GM12878 (cell line): ENCODE results near the gene DNMT3A. TPM values are rescaled to one million over a fixed set of nuclear protein-coding genes. Genes with fewer than 3 reads are reported as not detected.

Source experiments
- ATAC-seq: fragments of 200-7000 bp; cut with Tn5 transposase; 3 replicates; pipeline ENCODE4 v1.9.1; 2020; ENCODE audit warnings: mild to moderate bottlenecking, moderate library complexity
- BruUV-seq: library from RNA; stranded (reverse); fragments of 400-500 nt; replicated peaks from 2 replicates; lab custom pipeline; 2021; lab: Mats Ljungman, UMichigan
- CTCF ChIA-PET: fragments of 300-600 bp; sonication (Branson Sonifier 250); formaldehyde crosslinking; extraction: SDS; loops from one replicate; lab custom pipeline; 2021; ENCODE audit warnings: inconsistent platforms; lab: Yijun Ruan, JAX
- POLR2A ChIA-PET: fragments of 350-600 bp; formaldehyde crosslinking; extraction: SDS; loops from one replicate; lab custom pipeline; 2021; ENCODE audit warnings: inconsistent platforms; lab: Charles Lee
- RAD21 ChIA-PET: fragments of 300-600 bp; sonication (Branson Sonifier 250); formaldehyde crosslinking; loops from one replicate; lab custom pipeline; 2023; ENCODE audit warnings: antibody characterized with exemption; ENCODE audit not compliant: unreplicated experiment; lab: Charles Lee
- SMC1A ChIA-PET: fragments of 300-600 bp; sonication (Branson Sonifier 250); formaldehyde crosslinking; loops from one replicate; lab custom pipeline; 2023; ENCODE audit not compliant: unreplicated experiment, uncharacterized antibody; lab: Charles Lee
- DNase-seq: peaks from one replicate; pipeline ENCODE4 v3.0.0-alpha.2; 2011; ENCODE audit warnings: low read depth, low spot score
- FAIRE-seq: peaks from 3 replicates; lab custom pipeline; 2011; peaks lifted over from hg19 to GRCh38; lab: Jason Lieb, UNC
- H2AFZ ChIP-seq: 2 replicates; pipeline ENCODE4 v1.6.0; 2011; ENCODE audit warnings: low read depth, low read length, control low read depth; ENCODE audit not compliant: control insufficient read depth
- H3K27ac ChIP-seq: 2 replicates; pipeline ENCODE4 v1.5.1; 2011; ENCODE audit warnings: control low read depth; ENCODE audit not compliant: control insufficient read depth, insufficient read depth
- H3K27me3 ChIP-seq, 2 experiments: replicated peaks in 1 of 2; 2 replicates each; pipeline versions ENCODE4 v1.6.0 to v1.6.1; 2011; ENCODE audit warnings: low read length in 1 of 2; ENCODE audit not compliant: control insufficient read depth in 2 of 2, insufficient read depth in 2 of 2
- H3K36me3 ChIP-seq, 2 experiments: 2 replicates each; pipeline ENCODE4 v1.5.1; 2011; ENCODE audit warnings: low read length in 1 of 2; ENCODE audit not compliant: control insufficient read depth in 2 of 2, insufficient read depth in 2 of 2
- H3K4me1 ChIP-seq: 2 replicates; pipeline ENCODE4 v1.6.1; 2011; ENCODE audit warnings: mild to moderate bottlenecking, low read length, moderate library complexity, mixed read lengths; ENCODE audit not compliant: control insufficient read depth, insufficient read depth
- H3K4me2 ChIP-seq: 2 replicates; pipeline ENCODE4 v1.6.0; 2011; ENCODE audit warnings: control low read depth; ENCODE audit not compliant: control insufficient read depth, insufficient read depth
- H3K4me3 ChIP-seq: fragments of 200-600 bp; sonication (generic); 2 replicates; pipeline ENCODE4 v1.5.1; 2016
- H3K79me2 ChIP-seq: 2 replicates; pipeline ENCODE4 v1.6.0; 2011; ENCODE audit warnings: low read length; ENCODE audit not compliant: control insufficient read depth, insufficient read depth
- H3K9ac ChIP-seq: 2 replicates; pipeline ENCODE4 v1.8.0; 2011; ENCODE audit warnings: low read length, control low read depth, mixed read lengths; ENCODE audit not compliant: control insufficient read depth, insufficient read depth
- H3K9me3 ChIP-seq: replicated peaks from 3 replicates; pipeline ENCODE4 v1.5.1; 2011; ENCODE audit warnings: mild to moderate bottlenecking, low read length; ENCODE audit not compliant: control insufficient read depth, insufficient read depth
- H4K20me1 ChIP-seq: 2 replicates; pipeline ENCODE4 v1.6.0; 2011; ENCODE audit not compliant: control insufficient read depth, insufficient read depth
- CHD4 ChIP-seq: fragments of 200-600 bp; sonication (generic); IDR thresholded peaks from 2 replicates; pipeline ENCODE4 v1.6.1; 2016; ENCODE audit warnings: mild to moderate bottlenecking
- E2F4 ChIP-seq: IDR thresholded peaks from 2 replicates; pipeline ENCODE4 v1.6.1; 2012; ENCODE audit warnings: low read depth, low read length, improper control_type of control experiment
- ETV6 ChIP-seq, 2 experiments: fragments of 450-650 bp in 1 of 2; IDR thresholded peaks in 1 of 2; conservative IDR thresholded peaks in 1 of 2; 2 replicates each; pipeline ENCODE4 v1.6.1; 2014; ENCODE audit warnings: antibody characterized with exemption in 1 of 2, borderline replicate concordance in 1 of 2, low read depth in 1 of 2, mild to moderate bottlenecking in 1 of 2, moderate library complexity in 1 of 2
- EZH2 ChIP-seq: IDR thresholded peaks from 2 replicates; pipeline ENCODE4 v1.6.1; 2012; ENCODE audit warnings: low read depth, mild to moderate bottlenecking, control low read depth, inconsistent platforms, low read length, borderline replicate concordance; ENCODE audit not compliant: control insufficient read depth
- NFYA ChIP-seq: IDR thresholded peaks from 2 replicates; pipeline ENCODE4 v1.6.1; 2011; ENCODE audit warnings: low read depth, mild to moderate bottlenecking, low read length, improper control_type of control experiment, borderline replicate concordance
- PKNOX1 ChIP-seq: fragments of 450-650 bp; IDR thresholded peaks from 2 replicates; pipeline ENCODE4 v1.6.1; 2016; ENCODE audit warnings: mild to moderate bottlenecking
- PML ChIP-seq: IDR thresholded peaks from 2 replicates; pipeline ENCODE4 v1.6.1; 2012; ENCODE audit warnings: low read length, inconsistent platforms
- ZBED1 ChIP-seq: IDR thresholded peaks from 2 replicates; pipeline ENCODE4 v1.6.1; 2016; ENCODE audit warnings: borderline replicate concordance
- ZNF274 ChIP-seq: IDR thresholded peaks from one replicate; pipeline ENCODE4 v1.8.0; 2011; ENCODE audit not compliant: insufficient read length, insufficient read depth
- ZNF384 ChIP-seq: IDR thresholded peaks from 2 replicates; pipeline ENCODE4 v1.6.1; 2012; ENCODE audit warnings: low read depth, mild to moderate bottlenecking, low read length, improper control_type of control experiment, borderline replicate concordance
- WGBS: methylation state at CpG from one replicate; pipeline ENCODE4 v1.1.6; 2016; ENCODE audit warnings: low lambda C conversion rate; ENCODE audit not compliant: insufficient replicate concordance, insufficient coverage; ENCODE audit errors: missing lambda C conversion rate; 5-methylcytosine and 5-hydroxymethylcytosine counted together
- in situ Hi-C: fragments of 300-500 bp; cut with MboI; formaldehyde crosslinking; loops from 9 replicates; pipeline ENCODE4 v1.14.3; 2018; ENCODE audit warnings: mixed read lengths
- intact Hi-C: fragments of 100-400 bp; cut with micrococcal nuclease; formaldehyde crosslinking; loops from one replicate; pipeline ENCODE4 v1.14.2; 2022; ENCODE audit not compliant: unreplicated experiment
- polyA plus RNA-seq, 11 experiments: library from polyadenylated mRNA; depleted of rRNA in 4 of 11; unstranded in 6 of 11; stranded (reverse) in 5 of 11; fragments of >200 nt; fragmentation: Nextera tagmentation in 4 of 11; fragmentation: Illumina TruSeq in 1 of 11; extraction: Ambion mirVana in 4 of 11; extraction: Trizol in 1 of 11; gene quantifications; 1 replicate in 1 of 11; 2 replicates in 10 of 11; pipeline versions ENCODE4 v1.2.1 to v1.2.3, GENCODE V29; 2011 to 2016; ENCODE audit warnings: inconsistent platforms in 2 of 11, missing spikeins in 2 of 11, low read depth in 1 of 11
- total RNA-seq, 4 experiments: library from RNA; depleted of rRNA in 3 of 4; stranded (reverse); fragments of >200 nt in 3 of 4; fragmentation: Illumina TruSeq in 1 of 4; extraction: Trizol in 1 of 4; gene quantifications; 2 replicates each; pipeline versions ENCODE4 v1.2.1 to v1.2.3, GENCODE V29; 2013 to 2021

DNMT3A gene
- total and polyA plus RNA-seq, 10 of the 15 experiments (the other 5 are each of a cell fraction or from before 2014, with no cell fraction given) = 7.4 to 51.6 (median 17.4) TPM

- no peak for DNase-seq
- BruUV-seq = no TSS peak
- POLR2A ChIA-PET = no interaction called here
- RAD21 ChIA-PET = no interaction called here
- no peaks in the 10 kb centered on the region for H3K79me2 ChIP-seq
- no peak overlapping the region for H3K9ac ChIP-seq
- CTCF ChIA-PET = no interaction called here
- H3K4me3 ChIP-seq = no peak overlapping the region
- no peak overlapping the region for H2AFZ ChIP-seq
- H3K27ac ChIP-seq = no peak overlapping the region
- no peaks in the 10 kb centered on the region for H4K20me1 ChIP-seq
- peaks cover 14 to 33% of the 10 kb centered on the region in 2 experiments; a peak in 3 of 4 replicates for H3K36me3 ChIP-seq
- intact Hi-C loops = no loop called here
- H3K4me1 ChIP-seq = no peaks in the 10 kb centered on the region
- SMC1A ChIA-PET = no interaction called here
- no peaks in the 10 kb centered on the region for H3K27me3 ChIP-seq
- no peak for FAIRE-seq
- H3K9me3 ChIP-seq = no peaks in the 10 kb centered on the region
- no peak for ATAC-seq
- no peak overlapping the region for H3K4me2 ChIP-seq
- TF ChIP-seq E2F4 (no peak), ZNF274 (no peak), PML (no peak), EZH2 (no peak), CHD4 (no peak), ZNF384 (no peak), ETV6 (conservative IDR thresholded peaks at IDR 0.05 in 1 of 2, IDR thresholded peaks at IDR 0.05 in 1 of 2; ENCODE audit: borderline replicate concordance in 1 of 2, low read depth in 1 of 2) (no peak), PKNOX1 (no peak), NFYA (no peak), ZBED1 (no peak)
- WGBS = 98% methylated on average over 8 of the region's 8 CpGs
- in situ Hi-C loops = no loop called here
Measured at GRCh38 chr2:25234738-25235137, 107.0 kb downstream of the DNMT3A start.
